Heart left ventricle (tissue), 16 donors: ENCODE results near the gene ZNF12. TPM values are rescaled to one million over a fixed set of nuclear protein-coding genes. Genes with fewer than 3 reads are reported as not detected.
"Not testable (repeated sequence)": the region's sequence is repeated elsewhere in the genome, so short reads cannot be mapped to it uniquely, and the experiment has no call there.

Experiments used
- ATAC-seq, 4 donors: fragments of 200-7000 bp; cut with Tn5 transposase; one replicate each; pipeline ENCODE4 v1.9.1; 2020 to 2022; ENCODE audit warnings: moderate library complexity in 4 of 4, mild to moderate bottlenecking in 3 of 4, moderate number of reproducible peaks in 1 of 4
- DNase-seq, 5 donors: peaks; one replicate each; pipeline ENCODE4 v3.0.0-alpha.2; 2020
- H3K27ac ChIP-seq, 12 donors: fragments of 200-600 bp; sonication (generic) in 4 of 12; one replicate each; pipeline versions ENCODE4 v1.5.0 to v1.8.0; 2016 to 2022; ENCODE audit warnings: mild to moderate bottlenecking in 2 of 12
- H3K27me3 ChIP-seq, 9 donors: fragments of 200-600 bp; sonication (generic) in 2 of 9; one replicate each; pipeline versions ENCODE4 v1.5.1 to v1.8.0; 2016 to 2022; ENCODE audit warnings: mild to moderate bottlenecking in 3 of 9
- H3K36me3 ChIP-seq, 9 donors: fragments of 200-600 bp; sonication (generic) in 2 of 9; one replicate each; pipeline versions ENCODE4 v1.5.0 to v1.8.0; 2018 to 2022; ENCODE audit warnings: mild to moderate bottlenecking in 2 of 9
- H3K4me1 ChIP-seq, 12 donors: fragments of 200-600 bp; sonication (generic) in 4 of 12; one replicate each; pipeline versions ENCODE4 v1.5.0 to v1.8.0; 2016 to 2022; ENCODE audit warnings: mild to moderate bottlenecking in 3 of 12
- H3K4me3 ChIP-seq, 12 donors: fragments of 200-600 bp; sonication (generic) in 4 of 12; one replicate each; pipeline versions ENCODE4 v1.5.0 to v1.8.0; 2017 to 2022; ENCODE audit warnings: mild to moderate bottlenecking in 9 of 12, moderate library complexity in 4 of 12
- H3K9me3 ChIP-seq, 12 donors: fragments of 200-600 bp; sonication (generic) in 4 of 12; one replicate each; pipeline versions ENCODE4 v1.5.0 to v1.8.0; 2016 to 2022; ENCODE audit warnings: mild to moderate bottlenecking in 1 of 12
- CTCF ChIP-seq, 12 donors: fragments of 200-600 bp; sonication (generic) in 4 of 12; IDR thresholded peaks; one replicate each; pipeline versions ENCODE4 v1.5.0 to v1.8.0; 2018 to 2022; ENCODE audit warnings: antibody characterized with exemption in 12 of 12, mild to moderate bottlenecking in 5 of 12
- POLR2A ChIP-seq, 2 donors: fragments of 450-650 bp; IDR thresholded peaks; one replicate each; pipeline ENCODE4 v1.6.1; 2017; ENCODE audit warnings: antibody characterized with exemption in 2 of 2, mild to moderate bottlenecking in 2 of 2, moderate library complexity in 2 of 2
- WGBS, 4 donors: extraction: QIAGEN DNeasy Blood & Tissue Kit in 2 of 4; methylation state at CpG; one replicate each; pipeline versions ENCODE4 v1.1.5 to v1.1.7; 2013 to 2018; 5-methylcytosine and 5-hydroxymethylcytosine counted together
- intact Hi-C, 10 donors: fragments of 100-400 bp; cut with DNase I; formaldehyde crosslinking; loops; one replicate each; pipeline versions ENCODE4 v1.11.1 to v1.14.2; 2022
- long read RNA-seq, 3 donors: library from polyadenylated mRNA; unstranded; transcript quantifications; one replicate each; pipeline ENCODE4 v2.0.0, GENCODE V29; 2020 to 2021
- polyA plus RNA-seq, 2 donors: library from polyadenylated mRNA; stranded (reverse); fragments of 200-250 nt; gene quantifications; one replicate each; pipeline ENCODE4 v1.2.3, GENCODE V29; 2013
- total RNA-seq, 9 donors: library from RNA; depleted of rRNA in 2 of 9; stranded (reverse); fragments of >200 nt in 2 of 9; fragmentation: NEBNext Ultra II Directional in 3 of 9; extraction: Animal tissue kit (Norgen Biotek cat#: 25700) in 3 of 9; gene quantifications; one replicate each; pipeline versions ENCODE4 v1.1.0 to v1.2.4, GENCODE V29; 2016 to 2023
- donor health status: ischemic (EF 13 %, LVEDD 7.1; RV severe dilation, severe dysfunction).
- donor health status: healthy with polysubstance abuse.
- donor health status: DM: no; HTN: yes; CAD: no.
- donor health status: DM: no; HTN: no; CAD: no.
- donor health status: ischemic (EF 25% LVEDD 6.9; RV normal size, moderate dysfunction).
- donor health status: ischemic (EF 25% LVEDD 5.7; RV mildly dilated, moderate dysfunction).
- donor health status: healthy.
- donor health status: DM: yes; HTN: yes; CAD: no.
- donor health status: ischemic (EF 35%, LVEDD 5.7; RV mildly dilated, moderate dysfunction).
- donor health status: nonischemic (EF 11% LVEDD 7.7; RV severe dilation, severe dysfunction).
- donor health status: DM: yes; HTN: yes; CAD: no.
- donor health status: PGD.
- donor health status: ischemic (EF 29% LVEDD 5.4; RV normal size, mild dysfunction).
- donor health status: nonischemic (EF 23%, LVEDD 6.1; RV moderate dilation, normal function).

ZNF12 gene
- total RNA-seq: 10 to 100 TPM; 11.4 to 20.1 (median 15.0) TPM
- polyA plus RNA-seq: 10 to 100 TPM in 1 of 2 donors, 1 to 10 TPM in 1; 6.4 to 11.0 TPM
- long read RNA-seq, donor 1, full-length matches to known transcripts: 18 of 26 reads
- long read RNA-seq, donor 1, partial matches to known transcripts: 0 of 26 reads
- long read RNA-seq, donor 1, other reads (novel, unspliced or antisense): 8 of 26 reads
- long read RNA-seq, donor 2, full-length matches to known transcripts: 2 of 5 reads
- long read RNA-seq, donor 2, partial matches to known transcripts: 0 of 5 reads
- long read RNA-seq, donor 2, other reads (novel, unspliced or antisense): 3 of 5 reads
- long read RNA-seq, donor 3, full-length matches to known transcripts: 25 of 31 reads
- long read RNA-seq, donor 3, partial matches to known transcripts: 0 of 31 reads
- long read RNA-seq, donor 3, other reads (novel, unspliced or antisense): 6 of 31 reads

DNA sequence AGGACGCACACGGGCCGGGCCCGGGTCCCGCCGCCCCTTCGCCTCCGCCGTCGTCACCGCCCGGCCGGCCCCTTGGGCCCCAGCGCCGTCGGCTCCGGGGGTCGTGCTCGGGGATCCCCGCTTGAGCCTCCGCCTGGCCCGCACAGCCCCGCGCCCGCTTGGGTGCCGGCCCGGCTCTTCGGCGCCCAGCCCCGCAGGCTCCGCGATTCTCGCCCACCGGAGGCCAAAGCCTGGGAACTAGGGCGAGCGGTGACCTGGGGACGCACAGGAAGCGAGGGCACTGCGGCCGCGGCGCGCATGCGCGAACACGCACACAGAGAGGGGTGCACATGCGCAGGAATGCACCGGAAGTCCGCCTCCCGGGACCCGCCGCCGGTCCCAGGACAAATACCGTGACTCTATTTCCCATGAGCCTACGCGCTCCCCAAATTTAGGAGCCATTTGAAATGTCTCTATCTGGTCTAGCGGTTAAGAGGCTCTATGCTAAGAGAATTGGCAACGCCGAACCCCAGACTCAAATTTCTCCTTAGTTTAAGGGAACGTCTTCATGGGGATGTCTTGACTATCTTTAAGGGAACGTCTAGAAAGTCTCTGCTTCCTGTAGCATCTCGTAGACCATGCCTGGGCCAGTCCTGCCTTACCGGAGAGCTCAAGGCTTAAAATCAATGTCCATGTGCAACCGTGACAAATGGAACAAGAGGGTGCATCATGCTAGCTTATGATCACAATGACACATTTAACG, at the start of gene ZNF12:
Gene ZNF12, minus strand, starts transcription at position 282 of the 742 bp plus-strand sequence. CDS start 1,774 bp downstream, outside the sequence.
- intact Hi-C loops: loop anchor here in 6 of 10 donors (1.0 to 10.0 kb wide), 5 partner anchors 22 to 130 kb away; partner anchors contain the start of genes INTS15 (in 1 of the 6), ZDHHC4 (in 1 of the 6) and ZNF316 (in 1 of the 6)
- WGBS, 4 donors: 1 to 7% (median 2%) methylated on average over 22 to 65 of the region's 65 CpGs
- TF ChIP-seq CTCF (IDR thresholded peaks at IDR 0.05) (no peak), POLR2A (IDR thresholded peaks at IDR 0.05) (peak in 1 of 2 donors; percentile 76)

GRCh38 chr7:6753964-6754363, 47.2 kb upstream of the ZNF12 start, which contains the start of gene RSPH10B2:
RSPH10B2 (plus strand) TSS chr7:6754103; CDS start chr7:6757678, 3,575 bp downstream.
- WGBS, 4 donors: 3 to 14% (median 5%) methylated on average over 11 to 25 of the region's 38 CpGs; no CpG with 5 or more reads in 1 of the 4 donors
- ATAC-seq: peak in 3 of 4 donors; percentile 61 to 80 (median 77)
- not testable (repeated sequence) for DNase-seq

More for the DNA sequence above, at the start of gene ZNF12:
- DNase-seq: peak; percentile 97 to 99 (median 98)
- H3K9me3 ChIP-seq: no peaks in the 10 kb centered on the region
- peak; percentile 98 to 100 (median 99) for ATAC-seq
- H3K27ac ChIP-seq: peak within 1 kb of the TSS; percentile 82 to 98 (median 93)
- H3K27me3 ChIP-seq: no peaks in the 10 kb centered on the region
- H3K36me3 ChIP-seq: peaks cover 0 to 26% (median 14%) of the 10 kb centered on the region in 9 donors
- H3K4me1 ChIP-seq: peaks cover 0 to 41% (median 33%) of the 10 kb centered on the region in 12 donors
- H3K4me3 ChIP-seq: peak within 1 kb of the TSS; percentile 56 to 99 (median 88)

GRCh38 chr7:6750173-6750572, 43.4 kb upstream of the ZNF12 start:
- H3K27ac ChIP-seq, H3K4me1 ChIP-seq, H3K4me3 ChIP-seq, DNase-seq, H3K9me3 ChIP-seq, intact Hi-C loops, H3K27me3 ChIP-seq: not testable (repeated sequence)
- ATAC-seq: peak in 2 of 4 donors; percentile 5 to 10
- peaks cover 0 to 28% (median 17%) of the 10 kb centered on the region in 9 donors for H3K36me3 ChIP-seq
- 88 to 97% (median 97%) methylated on average over 3 to 6 of the region's 6 CpGs for WGBS, 4 donors

More at GRCh38 chr7:6753964-6754363, 47.2 kb upstream of the ZNF12 start, which contains the start of gene RSPH10B2:
- H3K9me3 ChIP-seq, H3K27me3 ChIP-seq, intact Hi-C loops, H3K4me1 ChIP-seq, H3K36me3 ChIP-seq, H3K27ac ChIP-seq: not testable (repeated sequence)
- peak within 1 kb of the TSS in 3 of 12 donors; percentile 16 to 25 (median 21) for H3K4me3 ChIP-seq

GRCh38 chr7:6749335-6749734, 42.6 kb upstream of the ZNF12 start:
- H3K27ac ChIP-seq, intact Hi-C loops, H3K27me3 ChIP-seq, H3K4me3 ChIP-seq, DNase-seq, H3K4me1 ChIP-seq, H3K9me3 ChIP-seq, ATAC-seq: not testable (repeated sequence)
- peaks cover 0 to 31% (median 19%) of the 10 kb centered on the region in 9 donors for H3K36me3 ChIP-seq
- WGBS, 4 donors: 90 to 96% (median 94%) methylated on average over 5 to 8 of the region's 12 CpGs

DNA sequence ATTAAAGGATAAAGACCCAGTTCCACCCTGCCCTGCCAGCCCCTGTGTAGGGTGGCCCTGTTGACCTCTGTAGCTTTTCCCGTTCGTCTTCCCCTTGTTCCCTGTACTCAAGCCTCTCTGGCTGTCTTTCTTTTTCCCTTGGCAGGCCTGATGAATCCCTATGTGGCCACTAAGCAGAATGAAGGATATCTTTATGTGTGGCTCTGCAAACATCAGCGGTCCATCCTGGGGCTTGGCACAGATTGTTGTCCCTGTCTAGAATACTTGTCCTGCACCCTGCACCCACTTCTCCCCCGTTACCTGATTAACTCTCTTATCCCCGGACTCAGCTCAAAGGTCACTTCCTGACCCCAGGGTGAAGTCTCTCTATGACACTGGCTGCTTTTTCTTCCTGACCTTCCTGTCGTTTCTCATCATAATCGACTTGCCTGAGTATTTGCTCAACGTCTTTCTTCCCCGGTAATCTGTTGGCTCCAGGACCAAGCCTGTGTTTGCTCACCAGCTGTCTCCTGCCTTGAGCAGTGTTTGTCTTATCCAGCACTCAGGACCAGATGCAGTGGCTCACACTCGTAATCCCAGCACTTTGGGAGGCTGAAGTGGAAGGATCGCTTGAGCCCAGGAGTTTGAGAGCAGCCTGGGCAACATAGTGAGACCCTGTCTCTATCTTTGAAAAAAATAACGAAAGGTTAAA, 37.8 kb upstream of the ZNF12 start:
- intact Hi-C loops, ATAC-seq, H3K4me1 ChIP-seq, H3K4me3 ChIP-seq, DNase-seq, H3K9me3 ChIP-seq, H3K27me3 ChIP-seq, H3K27ac ChIP-seq: not testable (repeated sequence)
- 81 to 96% (median 92%) methylated on average over 1 to 2 of the region's 12 CpGs for WGBS, 4 donors
- H3K36me3 ChIP-seq: peaks cover 0 to 52% (median 26%) of the 10 kb centered on the region in 9 donors

GRCh38 chr7:6738415-6738814, 31.7 kb upstream of the ZNF12 start:
- H3K27me3 ChIP-seq, ATAC-seq, H3K4me1 ChIP-seq, DNase-seq, H3K4me3 ChIP-seq, intact Hi-C loops, H3K27ac ChIP-seq, H3K9me3 ChIP-seq: not testable (repeated sequence)
- 80 to 96% (median 92%) methylated on average over 1 to 7 of the region's 11 CpGs; no CpG with 5 or more reads in 1 of the 4 donors for WGBS, 4 donors
- H3K36me3 ChIP-seq: peaks cover 0 to 84% (median 57%) of the 10 kb centered on the region in 9 donors
